Colonic mucosa (tissue), 4 donors: Measurements from ENCODE around the gene AAR2. TPM values are rescaled to one million over a fixed set of nuclear protein-coding genes. Genes with fewer than 3 reads are reported as not detected.

Experiments used
- DNase-seq: peaks from one replicate; pipeline ENCODE4 v3.0.0-alpha.2; 2020
- H3K27ac ChIP-seq: fragments of 200-600 bp; one replicate; pipeline ENCODE4 v1.8.0; 2021
- H3K27me3 ChIP-seq: fragments of 200-600 bp; one replicate; pipeline ENCODE4 v1.8.0; 2021
- H3K36me3 ChIP-seq: fragments of 200-600 bp; one replicate; pipeline ENCODE4 v1.8.0; 2021
- H3K4me1 ChIP-seq: fragments of 200-600 bp; one replicate; pipeline ENCODE4 v1.8.0; 2021; ENCODE audit warnings: mild to moderate bottlenecking
- H3K4me3 ChIP-seq: fragments of 200-600 bp; one replicate; pipeline ENCODE4 v1.8.0; 2021
- H3K9ac ChIP-seq, 2 donors: one replicate each; pipeline ENCODE4 v1.7.0; 2013; ENCODE audit warnings: control low read depth in 2 of 2, low read depth in 2 of 2, low read length in 2 of 2
- H3K9me3 ChIP-seq: fragments of 200-600 bp; one replicate; pipeline ENCODE4 v1.8.0; 2021
- CTCF ChIP-seq: fragments of 200-600 bp; IDR thresholded peaks from one replicate; pipeline ENCODE4 v1.8.0; 2022; ENCODE audit warnings: antibody characterized with exemption, mild to moderate bottlenecking
- intact Hi-C: fragments of 100-400 bp; cut with DNase I; formaldehyde crosslinking; loops from one replicate; pipeline ENCODE4 v1.14.1; 2022
- total RNA-seq, 2 donors: library from RNA; stranded (reverse); fragmentation: NEBNext Ultra II Directional in 1 of 2; extraction: Animal tissue kit (Norgen Biotek cat#: 25700) in 1 of 2; gene quantifications; one replicate each; pipeline ENCODE4 v1.2.1, GENCODE V29; 2021
- donor health status: healthy.
- donor health status: DM: no; HTN: no; CAD: no.
- donor health status: DM: no; HTN: no; CAD: no.

The AAR2 gene
- total RNA-seq, 2 donors from 2014 or later = 16.1 to 19.9 TPM

DNA sequence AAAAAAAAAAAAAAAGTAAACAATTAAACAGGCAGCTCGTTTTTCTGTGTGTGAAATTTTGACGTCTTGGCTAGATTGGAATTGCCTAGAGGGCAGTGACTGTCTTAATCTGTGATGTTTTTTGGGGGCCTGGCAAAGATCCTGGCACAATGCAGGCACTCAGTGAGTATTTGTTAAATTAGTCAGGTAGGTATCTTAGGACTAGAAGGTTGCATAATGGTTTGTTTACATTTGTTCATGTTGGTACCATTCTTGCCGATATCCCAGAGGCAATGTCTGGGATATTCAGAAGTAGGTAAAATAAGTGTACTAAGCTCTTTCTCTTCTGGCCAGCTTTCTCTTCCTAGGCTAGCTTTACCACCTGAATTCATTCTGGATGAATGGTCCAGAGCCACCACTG, 2.5 kb downstream of the AAR2 start:
- H3K9ac ChIP-seq = no peak overlapping the region
- H3K27me3 ChIP-seq = no peaks in the 10 kb centered on the region
- TF ChIP-seq CTCF = no peak
- peaks cover 3% of the 10 kb centered on the region for H3K36me3 ChIP-seq
- peaks cover 12% of the 10 kb centered on the region for H3K4me1 ChIP-seq
- no peak overlapping the region for H3K4me3 ChIP-seq
- no peaks in the 10 kb centered on the region for H3K9me3 ChIP-seq
- DNase-seq = no peak
- intact Hi-C loops = no loop called here
- no peak overlapping the region for H3K27ac ChIP-seq

DNA sequence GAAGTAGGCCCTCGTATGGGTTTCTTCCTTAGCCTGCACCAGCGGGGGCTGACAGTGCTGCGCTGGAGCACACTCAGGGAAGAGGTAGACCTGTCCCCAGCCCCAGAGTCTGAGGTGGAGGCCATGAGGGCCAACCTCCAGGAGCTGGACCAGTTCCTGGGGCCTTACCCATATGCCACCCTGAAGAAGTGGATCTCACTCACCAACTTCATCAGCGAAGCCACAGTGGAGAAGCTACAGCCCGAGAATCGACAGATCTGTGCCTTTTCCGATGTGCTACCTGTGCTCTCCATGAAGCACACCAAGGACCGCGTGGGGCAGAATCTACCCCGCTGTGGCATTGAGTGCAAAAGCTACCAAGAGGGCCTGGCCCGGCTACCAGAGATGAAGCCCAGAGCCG, 3.8 kb downstream of the AAR2 start:
- no peaks in the 10 kb centered on the region for H3K27me3 ChIP-seq
- H3K27ac ChIP-seq = no peak overlapping the region
- intact Hi-C loops = no loop called here
- H3K9ac ChIP-seq = no peak overlapping the region
- no peaks in the 10 kb centered on the region for H3K9me3 ChIP-seq
- H3K36me3 ChIP-seq = peaks cover 13% of the 10 kb centered on the region
- TF ChIP-seq CTCF = no peak
- DNase-seq = no peak
- H3K4me3 ChIP-seq = no peak overlapping the region
- H3K4me1 ChIP-seq = peaks cover 12% of the 10 kb centered on the region

DNA sequence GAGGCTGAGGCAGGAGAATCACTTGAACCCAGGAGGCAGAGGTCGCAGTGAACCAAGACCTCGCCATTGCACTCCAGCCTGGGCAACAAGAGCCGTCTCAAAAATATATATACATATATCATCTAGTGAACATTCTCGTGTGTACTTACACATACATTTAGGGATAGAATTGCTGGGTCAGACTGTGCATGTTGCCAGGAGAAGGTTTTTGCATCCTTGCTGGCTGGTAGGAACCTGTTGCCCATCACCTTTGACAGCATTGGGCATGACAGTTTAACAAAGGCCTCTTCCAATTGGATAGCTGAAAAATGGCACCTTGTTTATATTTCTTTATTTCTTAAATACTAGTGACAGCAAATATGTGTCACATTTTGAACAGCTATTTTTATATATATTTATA, 5.4 kb downstream of the AAR2 start:
- intact Hi-C loops = no loop called here
- H3K36me3 ChIP-seq = peaks cover 13% of the 10 kb centered on the region

GRCh38 chr20:36243726-36244125, 7.4 kb downstream of the AAR2 start:
- Histone ChIP-seq H3K36me3 (peaks cover 13% of the 10 kb centered on the region), H3K4me3 (no peak overlapping the region), H3K27ac (no peak overlapping the region), H3K9ac (no peak overlapping the region), H3K27me3 (no peaks in the 10 kb centered on the region), H3K9me3 (no peaks in the 10 kb centered on the region), H3K4me1 (no peaks in the 10 kb centered on the region)
- intact Hi-C loops = no loop called here
- DNase-seq = no peak
- TF ChIP-seq CTCF = no peak

More for the DNA sequence above, 5.4 kb downstream of the AAR2 start:
- Histone ChIP-seq H3K4me1 (peaks cover 12% of the 10 kb centered on the region), H3K9me3 (no peaks in the 10 kb centered on the region), H3K4me3 (no peak overlapping the region), H3K27me3 (no peaks in the 10 kb centered on the region), H3K27ac (no peak overlapping the region), H3K9ac (no peak overlapping the region)
- no peak for DNase-seq
- TF ChIP-seq CTCF = no peak

DNA sequence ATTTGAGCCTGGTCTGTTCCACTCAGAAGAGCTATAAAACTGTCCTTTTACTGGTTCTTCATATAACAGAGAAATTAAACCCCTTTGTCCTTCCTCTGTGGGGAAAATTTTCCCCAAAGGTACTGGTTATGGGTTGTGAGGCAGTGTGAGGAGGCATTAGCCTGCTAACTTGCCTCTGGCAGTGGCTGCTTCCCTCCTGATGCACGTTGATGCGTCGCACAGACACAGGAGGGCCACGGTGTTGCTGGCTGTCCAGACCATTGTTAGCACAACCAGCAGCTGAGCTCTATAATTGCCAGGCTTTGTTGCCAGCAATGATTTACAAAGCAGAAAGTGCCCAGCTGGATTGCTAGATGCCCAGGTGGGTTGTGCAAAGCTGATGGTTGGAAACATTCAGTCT, 10.1 kb downstream of the AAR2 start:
- Histone ChIP-seq H3K4me1 (no peaks in the 10 kb centered on the region), H3K27ac (no peak overlapping the region), H3K4me3 (no peak overlapping the region), H3K9ac (no peak overlapping the region), H3K27me3 (no peaks in the 10 kb centered on the region), H3K36me3 (peaks cover 13% of the 10 kb centered on the region), H3K9me3 (no peaks in the 10 kb centered on the region)
- no peak for TF ChIP-seq CTCF
- no peak for DNase-seq
- intact Hi-C loops = no loop called here

GRCh38 chr20:36248836-36249235, 12.6 kb downstream of the AAR2 start:
- Histone ChIP-seq H3K36me3 (peaks cover 9% of the 10 kb centered on the region), H3K4me3 (no peak overlapping the region), H3K9me3 (no peaks in the 10 kb centered on the region), H3K9ac (no peak overlapping the region), H3K27ac (no peak overlapping the region), H3K4me1 (no peaks in the 10 kb centered on the region), H3K27me3 (no peaks in the 10 kb centered on the region)
- intact Hi-C loops = no loop called here
- no peak for DNase-seq
- no peak for TF ChIP-seq CTCF
